ENCODE measurements around the gene RPS13.

Gene RPS13

DNA sequence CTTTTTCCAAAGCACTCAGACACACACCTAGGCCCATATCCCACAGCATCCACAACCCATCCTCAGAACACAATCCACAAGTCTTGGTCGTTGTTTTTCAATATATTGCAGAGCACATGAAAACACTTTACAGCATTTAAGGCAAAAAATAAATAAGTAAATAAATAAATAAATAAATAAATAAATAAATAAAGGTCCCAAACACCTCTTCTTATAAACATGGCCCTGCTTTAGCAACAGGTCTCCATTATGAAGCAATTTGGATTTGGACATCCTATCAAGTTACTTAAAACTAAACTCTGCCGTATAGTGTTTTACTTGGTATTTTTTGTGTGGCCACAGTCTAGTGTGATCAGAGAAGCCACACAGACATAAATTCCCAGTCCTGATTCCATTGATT is 52.5 kb downstream of the RPS13 start:
- H3K9ac ChIP-seq (ENCODE audit: low read length), result no peak overlapping the region
- no peaks in the 10 kb centered on the region for H3K9me3 ChIP-seq (ENCODE audit: insufficient read depth, low read length)

More for the DNA sequence above, 52.5 kb downstream of the RPS13 start:
- H3K27me3 ChIP-seq (ENCODE audit: low read depth, low read length), result no peaks in the 10 kb centered on the region
- no peaks in the 10 kb centered on the region for H3K36me3 ChIP-seq (replicated peaks; ENCODE audit: low read depth, low read length)
- H3K4me1 ChIP-seq (ENCODE audit: low read length), result no peaks in the 10 kb centered on the region
- H3K27ac ChIP-seq (ENCODE audit: low read length), result no peak overlapping the region
- no peak overlapping the region for H3K4me2 ChIP-seq (ENCODE audit: low read length)
- no peak overlapping the region for H3K4me3 ChIP-seq (ENCODE audit: low read length)
- no peak overlapping the region for H2AFZ ChIP-seq (ENCODE audit: low read depth, low read length)
- TF ChIP-seq, protein P1, sequence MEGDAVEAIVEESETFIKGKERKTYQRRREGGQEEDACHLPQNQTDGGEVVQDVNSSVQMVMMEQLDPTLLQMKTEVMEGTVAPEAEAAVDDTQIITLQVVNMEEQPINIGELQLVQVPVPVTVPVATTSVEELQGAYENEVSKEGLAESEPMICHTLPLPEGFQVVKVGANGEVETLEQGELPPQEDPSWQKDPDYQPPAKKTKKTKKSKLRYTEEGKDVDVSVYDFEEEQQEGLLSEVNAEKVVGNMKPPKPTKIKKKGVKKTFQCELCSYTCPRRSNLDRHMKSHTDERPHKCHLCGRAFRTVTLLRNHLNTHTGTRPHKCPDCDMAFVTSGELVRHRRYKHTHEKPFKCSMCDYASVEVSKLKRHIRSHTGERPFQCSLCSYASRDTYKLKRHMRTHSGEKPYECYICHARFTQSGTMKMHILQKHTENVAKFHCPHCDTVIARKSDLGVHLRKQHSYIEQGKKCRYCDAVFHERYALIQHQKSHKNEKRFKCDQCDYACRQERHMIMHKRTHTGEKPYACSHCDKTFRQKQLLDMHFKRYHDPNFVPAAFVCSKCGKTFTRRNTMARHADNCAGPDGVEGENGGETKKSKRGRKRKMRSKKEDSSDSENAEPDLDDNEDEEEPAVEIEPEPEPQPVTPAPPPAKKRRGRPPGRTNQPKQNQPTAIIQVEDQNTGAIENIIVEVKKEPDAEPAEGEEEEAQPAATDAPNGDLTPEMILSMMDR (IDR thresholded peaks at IDR 0.05; ENCODE audit: low read depth, low read length), result no peak
- no peak for TF ChIP-seq EZH2phosphoT487 (IDR thresholded peaks at IDR 0.05; ENCODE audit: low read depth)
- no peaks in the 10 kb centered on the region for H3K79me2 ChIP-seq (ENCODE audit: low read length)
- no peaks in the 10 kb centered on the region for H4K20me1 ChIP-seq (ENCODE audit: insufficient read depth, low read length)
